Activated CD4-positive, alpha-beta T cell treated with anti-CD3 and anti-CD28 coated beads, Interleukin-2, amount 50 U/mL, for 1 hour (primary cell): ENCODE measurements around the gene KRT2.

ENCODE experiments used
- DNase-seq: peaks from one replicate; pipeline ENCODE4 v3.0.0-alpha.2; 2020

KRT2 gene

DNA sequence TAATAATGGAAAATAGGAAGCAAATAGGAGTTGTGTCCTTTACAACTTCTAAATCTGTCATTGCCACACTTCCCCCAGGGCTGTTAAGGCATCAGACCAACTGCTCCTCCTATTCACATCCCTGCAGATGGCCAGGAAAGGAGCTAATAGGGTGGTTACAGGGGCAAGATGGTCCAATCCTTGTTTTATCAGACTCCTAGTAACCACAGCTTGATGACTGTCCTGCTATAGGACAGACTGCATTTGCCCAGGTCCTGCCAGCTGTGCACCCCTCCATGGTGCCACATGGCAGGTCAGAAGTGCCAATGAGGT, 10.9 kb upstream of the KRT2 start:
- no peak for DNase-seq

DNA sequence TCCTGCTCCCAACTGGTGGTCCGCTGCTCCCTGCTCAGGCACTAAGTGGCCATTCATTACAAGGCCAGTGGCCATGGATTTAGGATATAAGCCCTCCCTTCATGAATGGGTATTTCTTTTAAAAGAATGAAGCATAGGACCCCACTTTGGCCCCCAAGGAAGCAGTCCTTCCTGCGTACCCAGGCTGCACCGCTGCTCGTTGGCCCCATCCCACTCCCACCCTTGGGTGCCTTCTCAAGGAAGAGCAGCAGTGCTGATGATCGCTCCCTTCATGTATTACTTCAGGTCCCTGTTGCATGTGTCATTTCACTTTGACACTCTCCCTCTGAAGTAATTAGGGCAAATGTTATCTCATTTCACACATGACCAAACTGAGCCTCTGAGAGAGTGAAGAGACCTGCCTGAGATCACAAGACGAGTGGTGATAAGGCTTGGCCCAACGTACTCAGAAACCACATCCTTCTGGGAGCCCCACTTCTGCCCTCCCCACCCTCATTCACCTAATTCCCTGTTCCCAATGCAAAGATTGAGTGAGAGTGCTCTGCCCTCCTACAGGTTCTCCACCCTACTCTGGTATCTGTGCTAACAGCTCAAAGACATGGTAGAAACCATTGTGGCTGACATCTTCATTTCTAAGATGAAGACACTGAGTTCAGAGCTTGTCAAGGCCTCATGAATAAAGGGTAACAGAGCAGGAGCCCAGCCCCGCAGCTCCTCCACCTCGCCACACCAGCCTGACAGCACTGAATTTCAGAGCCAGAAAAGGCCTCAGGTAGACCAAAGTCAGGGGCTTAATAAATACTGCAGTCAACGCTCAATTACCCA, 10.3 kb upstream of the KRT2 start:
- no peak for DNase-seq

DNA sequence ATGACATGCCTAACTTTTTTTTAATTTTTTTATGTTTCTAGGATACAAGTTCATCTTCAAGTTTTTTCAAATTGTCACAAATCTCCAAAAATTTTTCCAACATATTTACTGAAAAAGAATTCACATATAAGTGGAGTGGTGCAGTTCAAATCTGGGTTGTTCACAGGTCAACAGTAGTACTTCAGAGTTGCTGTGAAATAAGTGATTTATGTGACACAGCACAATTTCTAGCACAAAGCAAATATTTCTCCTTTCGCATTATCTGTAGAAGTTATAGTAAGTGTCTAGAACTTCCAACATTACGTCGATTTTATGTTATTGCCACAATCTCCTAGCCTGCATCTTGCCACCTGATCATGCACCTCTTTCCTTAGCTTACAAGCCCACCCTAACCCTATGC, 9.7 kb upstream of the KRT2 start:
- DNase-seq, result no peak

DNA sequence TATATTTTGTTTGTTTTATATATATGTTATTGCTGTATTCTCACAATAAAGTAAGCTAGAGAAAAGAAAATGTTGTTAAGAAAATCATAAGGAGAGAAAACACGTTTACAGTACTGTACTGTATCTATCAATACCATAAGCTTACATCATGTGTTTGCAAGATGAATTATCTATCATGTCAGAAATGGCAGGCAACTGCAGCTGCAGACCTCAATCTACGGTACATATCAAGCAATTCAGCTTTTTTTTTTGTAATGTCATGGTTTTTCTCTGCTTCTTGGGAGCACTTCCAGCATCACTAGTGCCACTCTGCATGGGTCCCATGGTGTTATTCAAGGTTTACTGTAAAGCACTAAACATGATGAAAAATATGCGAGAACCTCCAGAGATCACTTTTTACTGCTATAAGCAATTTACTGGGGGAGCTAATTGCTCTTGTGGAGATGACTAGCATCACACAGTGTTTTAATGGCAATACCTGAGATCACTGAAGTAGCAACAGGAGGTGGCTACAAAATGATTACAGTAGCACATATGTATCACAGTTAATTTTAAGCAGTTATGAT, 9.0 kb upstream of the KRT2 start:
- no peak for DNase-seq

DNA sequence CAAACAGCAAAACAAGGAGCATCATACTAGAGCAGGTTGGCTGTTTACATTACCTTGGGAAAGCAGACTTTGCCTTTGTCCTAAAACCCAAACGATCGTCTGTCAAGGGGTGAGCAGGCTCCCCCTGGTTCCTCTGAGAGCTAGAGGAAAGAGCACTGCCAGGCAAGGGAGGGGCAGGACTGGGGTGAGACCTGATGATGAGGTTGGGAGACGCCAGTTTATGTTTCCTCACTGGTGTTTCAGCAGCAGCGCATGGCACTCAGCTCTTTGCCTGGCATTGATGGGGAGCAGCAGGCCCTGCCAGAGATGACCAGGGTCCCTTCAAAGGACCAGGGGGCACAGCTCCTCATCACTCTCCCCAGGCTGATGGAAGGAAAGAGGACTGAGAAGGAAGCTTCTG, 7.9 kb upstream of the KRT2 start:
- no peak for DNase-seq

DNA sequence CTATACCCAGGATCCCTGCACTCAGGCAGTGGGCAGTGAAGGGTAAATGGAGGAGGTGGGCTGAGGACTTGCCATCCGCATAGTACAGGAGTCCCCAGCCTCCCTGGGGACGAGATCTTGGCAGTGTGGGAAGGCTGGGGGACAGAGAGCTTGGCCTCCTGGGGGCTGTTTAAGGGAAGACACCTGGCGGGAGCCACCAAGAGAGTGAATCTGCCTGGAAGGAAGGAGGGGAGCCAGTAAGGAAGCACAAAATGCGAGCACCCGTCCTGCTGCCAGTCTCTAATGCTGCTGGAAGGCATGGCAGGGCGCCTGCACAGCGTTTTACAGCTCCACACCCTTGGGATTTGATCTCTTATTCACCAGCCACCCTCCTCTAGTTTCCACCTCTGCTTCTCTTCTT, 7.4 kb upstream of the KRT2 start:
- DNase-seq, result no peak

DNA sequence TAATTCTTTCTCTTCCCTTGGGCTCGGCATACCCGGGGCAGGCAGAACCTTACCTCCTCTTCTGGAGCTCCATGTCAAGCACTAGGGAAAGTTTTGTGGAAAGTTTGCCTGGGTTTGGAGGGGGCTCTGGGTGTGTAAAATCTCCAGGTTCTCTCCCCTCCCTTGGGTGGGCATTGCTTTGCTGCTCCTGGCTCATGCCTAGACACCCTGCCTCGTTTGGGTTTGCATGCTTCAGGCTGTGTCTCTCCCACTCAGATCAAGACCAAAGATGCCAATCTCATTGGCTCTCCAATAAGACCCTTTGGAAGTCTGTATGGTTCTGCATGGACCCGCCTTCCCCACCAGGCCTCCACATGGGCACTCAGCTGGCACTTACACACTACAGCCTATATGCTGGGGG, 6.2 kb upstream of the KRT2 start:
- DNase-seq, result no peak

DNA sequence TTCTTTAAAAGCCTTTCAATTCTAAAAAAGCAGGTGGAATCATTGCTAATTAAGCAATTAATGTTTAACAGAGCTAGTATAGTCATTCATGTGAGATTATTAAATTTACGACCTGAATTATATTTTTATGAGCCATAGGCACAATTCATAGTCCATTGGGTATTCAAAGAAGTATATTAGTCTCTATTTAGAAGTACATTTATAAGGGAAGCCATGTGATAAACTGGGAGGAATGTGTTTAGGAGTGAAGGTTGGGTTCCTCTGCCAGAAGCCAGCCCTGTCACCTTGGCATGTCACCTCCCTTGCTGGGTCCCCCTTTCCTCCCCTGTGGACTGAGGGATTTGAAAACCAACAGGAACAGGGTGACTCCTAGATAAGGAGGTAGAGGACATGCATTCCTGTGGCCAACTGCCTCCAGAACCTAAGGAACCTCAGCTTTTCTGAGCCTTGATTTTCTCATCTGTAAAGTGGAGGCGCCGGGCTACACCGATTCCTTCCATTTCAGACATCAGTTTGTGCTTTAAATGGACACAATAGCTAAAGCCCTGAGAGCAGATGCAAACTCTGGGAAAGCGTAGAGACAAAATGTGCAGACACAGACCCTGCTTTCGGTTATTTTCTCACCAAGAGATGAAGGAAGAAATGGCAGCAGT, 5.4 kb upstream of the KRT2 start:
- DNase-seq, result no peak

DNA sequence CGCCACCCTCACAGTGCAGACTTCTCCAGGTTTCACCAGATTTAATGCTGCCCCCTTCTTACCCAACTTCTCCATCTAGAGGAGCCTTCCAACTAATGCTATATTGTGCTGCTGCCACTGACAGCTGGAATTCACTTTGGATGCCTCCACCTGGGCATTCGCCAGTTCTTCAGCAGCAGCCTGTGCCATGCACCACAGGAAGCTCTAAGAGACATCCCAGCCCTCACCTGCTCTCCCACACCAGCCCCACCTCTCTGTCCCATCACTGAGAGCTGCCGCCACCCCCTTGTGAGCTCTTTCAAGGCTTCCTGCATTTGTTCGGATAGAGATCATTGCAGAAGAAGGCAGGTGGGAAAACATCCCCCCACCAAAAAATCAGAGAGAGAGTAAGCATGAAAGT, 4.6 kb upstream of the KRT2 start:
- DNase-seq, result no peak

DNA sequence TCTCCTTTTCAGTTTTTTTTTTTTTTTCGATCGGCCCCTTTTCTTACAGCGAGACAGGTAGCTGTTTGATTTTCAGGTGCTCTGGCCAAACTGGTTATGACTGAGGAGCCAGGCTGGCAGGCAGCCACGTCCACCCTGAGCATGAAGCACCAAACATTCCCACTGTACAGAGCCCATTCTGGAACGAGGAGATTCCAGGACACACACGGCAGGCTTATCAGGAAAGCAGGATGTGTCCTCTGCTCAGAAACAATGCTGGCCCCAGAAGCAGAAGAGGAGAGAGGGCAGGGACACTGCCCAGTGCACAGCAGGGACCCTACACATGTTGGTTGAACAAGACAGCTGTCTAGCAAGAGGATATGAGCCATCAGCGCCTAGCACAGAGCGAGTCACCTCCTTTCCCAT, 3.7 kb upstream of the KRT2 start:
- no peak for DNase-seq

DNA sequence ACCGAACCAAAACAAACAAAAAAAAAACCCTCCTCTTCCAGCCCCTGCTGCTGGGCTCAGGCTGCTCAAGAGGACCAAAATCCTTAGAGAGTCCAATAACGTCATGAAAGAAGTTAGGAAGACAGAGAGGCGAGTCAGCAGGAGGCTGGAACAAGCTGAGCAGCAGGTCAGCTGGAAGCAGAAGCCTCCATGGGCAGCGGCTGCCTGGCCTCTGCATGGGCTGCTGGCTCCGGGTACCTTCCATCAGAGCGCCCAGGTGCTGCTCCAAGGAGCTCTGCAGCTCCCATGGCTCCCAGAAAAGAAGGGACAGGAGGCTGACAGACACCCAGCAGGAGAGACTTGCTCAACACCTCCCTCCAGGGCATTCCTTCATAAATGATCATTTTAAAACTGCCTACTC, 3.2 kb upstream of the KRT2 start:
- no peak for DNase-seq

DNA sequence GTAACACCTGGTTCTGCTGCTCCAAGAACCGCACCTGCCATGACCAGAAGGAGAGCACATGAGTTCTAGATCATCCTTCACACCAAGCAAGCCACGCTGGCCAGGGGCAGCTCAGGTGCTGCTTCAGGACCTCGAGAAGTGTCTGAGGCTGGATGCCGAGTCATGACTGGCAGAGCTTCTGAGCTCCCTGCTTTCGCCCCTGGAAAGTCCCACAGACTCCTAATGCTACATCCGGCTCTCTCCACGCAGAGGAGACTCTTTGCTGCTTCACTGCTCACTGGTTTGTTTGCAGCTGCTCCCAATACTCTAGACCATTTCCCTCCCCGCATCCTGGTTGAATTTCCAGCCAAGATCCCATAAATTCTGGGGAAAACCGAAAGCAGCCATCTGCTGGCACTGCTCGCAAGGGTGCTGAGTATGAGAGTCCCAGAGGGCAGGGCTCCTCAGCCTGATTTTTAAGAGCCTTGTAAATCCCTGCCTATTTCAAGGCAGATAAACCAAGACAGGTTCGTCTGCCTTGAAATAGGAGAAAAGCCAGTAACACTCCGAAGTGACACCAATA, 1.4 kb downstream of the KRT2 start:
- no peak for DNase-seq

DNA sequence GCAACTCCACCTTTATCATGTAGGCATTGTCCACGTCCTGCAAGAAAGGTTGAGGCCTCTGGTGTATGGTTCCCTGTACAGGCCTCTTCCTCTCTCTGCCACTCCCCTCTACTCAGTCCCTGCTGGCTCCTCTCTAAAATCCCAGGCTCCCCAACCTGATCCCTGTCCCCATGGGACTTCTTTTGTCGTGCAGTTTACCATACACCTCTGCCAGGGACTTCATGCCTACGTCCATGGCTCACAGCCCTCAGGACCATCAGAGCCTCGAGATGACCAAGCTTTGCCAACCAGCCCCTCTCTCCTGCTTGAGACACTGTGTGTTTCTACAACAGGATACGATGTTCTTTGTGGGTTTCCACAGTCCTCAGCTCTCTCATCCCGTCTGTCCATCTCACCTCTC, 2.9 kb downstream of the KRT2 start:
- no peak for DNase-seq

DNA sequence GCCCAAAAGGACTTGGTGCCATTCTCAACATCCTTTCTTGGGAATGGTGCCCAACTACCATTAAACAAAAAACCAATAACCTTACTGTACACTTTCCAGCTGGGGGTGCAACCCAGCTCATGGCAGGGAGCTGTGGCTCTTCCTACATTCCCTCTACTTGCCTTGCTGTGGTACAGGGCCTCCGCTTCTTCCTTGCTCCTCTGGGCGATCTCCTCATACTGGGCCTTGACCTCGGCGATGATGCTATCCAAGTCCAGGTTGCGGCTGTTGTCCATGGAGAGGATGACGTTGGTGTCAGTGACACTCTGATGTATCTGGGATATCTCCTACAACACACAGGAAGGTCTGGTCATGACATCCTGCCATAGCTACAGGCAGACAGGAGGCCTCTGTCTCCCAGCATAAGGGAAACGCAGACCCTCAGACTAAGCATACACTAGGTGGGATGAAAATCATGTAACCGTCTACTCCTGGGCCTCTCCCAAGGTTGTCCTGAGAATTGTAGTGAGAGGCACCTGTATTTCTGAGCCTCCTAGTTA, 3.9 kb downstream of the KRT2 start:
- no peak for DNase-seq

DNA sequence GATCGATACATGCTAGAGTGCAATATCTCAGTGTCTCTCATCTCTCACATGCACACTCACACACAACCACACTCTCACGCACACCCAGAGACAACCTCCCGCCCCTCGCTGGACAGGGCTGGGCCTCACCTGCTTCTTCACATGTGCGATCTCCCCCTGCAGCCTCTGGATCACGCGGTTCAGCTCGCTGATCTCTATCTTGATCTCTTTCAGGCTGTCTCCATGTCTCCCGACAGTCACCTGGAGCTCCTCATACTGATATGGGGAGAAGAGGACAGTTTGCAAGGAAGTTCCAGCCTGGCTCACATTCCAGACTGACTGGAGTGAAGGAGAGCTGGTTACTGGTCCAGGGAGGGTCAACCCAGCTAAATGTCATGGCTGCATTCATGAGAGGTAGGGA, 4.4 kb downstream of the KRT2 start:
- no peak for DNase-seq

DNA sequence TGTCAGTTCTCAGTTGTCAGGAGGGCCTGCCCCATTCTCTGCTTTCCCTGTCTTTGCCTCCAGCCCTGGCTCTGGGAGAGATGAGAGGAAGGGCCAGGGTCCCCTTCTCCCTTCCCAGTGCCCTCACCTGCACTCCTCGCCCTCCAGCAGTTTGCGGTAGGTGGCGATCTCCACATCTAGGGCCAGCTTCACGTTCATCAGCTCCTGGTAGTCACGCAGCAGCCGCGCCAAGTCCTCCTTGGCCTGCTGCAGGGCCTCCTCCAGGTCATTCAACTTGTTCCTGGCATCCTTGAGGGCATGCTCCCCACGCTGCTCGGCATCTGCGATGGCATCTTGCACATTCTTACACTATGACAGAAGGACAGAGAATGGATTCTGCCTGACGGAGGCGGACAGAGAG, 5.4 kb downstream of the KRT2 start:
- no peak for DNase-seq

DNA sequence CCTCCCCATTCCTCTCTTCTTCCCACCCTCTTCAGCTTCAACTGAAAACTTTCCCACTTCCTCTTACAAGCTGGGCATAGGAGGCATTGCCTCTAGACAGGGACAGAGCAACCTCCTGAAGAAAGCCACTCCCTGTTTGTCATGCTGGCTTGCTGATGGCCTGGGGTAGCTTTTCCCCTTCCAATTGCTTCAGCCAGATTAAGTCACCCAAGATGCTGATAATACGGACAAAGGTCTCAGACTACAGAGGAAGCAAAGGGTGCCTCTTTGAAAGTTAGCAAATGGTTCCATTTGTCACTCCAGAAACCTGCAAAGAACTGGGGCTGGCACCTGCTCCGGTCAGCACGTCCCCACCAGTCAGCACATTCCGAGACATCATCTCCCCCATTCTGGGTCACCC, 6.0 kb downstream of the KRT2 start:
- no peak for DNase-seq

DNA sequence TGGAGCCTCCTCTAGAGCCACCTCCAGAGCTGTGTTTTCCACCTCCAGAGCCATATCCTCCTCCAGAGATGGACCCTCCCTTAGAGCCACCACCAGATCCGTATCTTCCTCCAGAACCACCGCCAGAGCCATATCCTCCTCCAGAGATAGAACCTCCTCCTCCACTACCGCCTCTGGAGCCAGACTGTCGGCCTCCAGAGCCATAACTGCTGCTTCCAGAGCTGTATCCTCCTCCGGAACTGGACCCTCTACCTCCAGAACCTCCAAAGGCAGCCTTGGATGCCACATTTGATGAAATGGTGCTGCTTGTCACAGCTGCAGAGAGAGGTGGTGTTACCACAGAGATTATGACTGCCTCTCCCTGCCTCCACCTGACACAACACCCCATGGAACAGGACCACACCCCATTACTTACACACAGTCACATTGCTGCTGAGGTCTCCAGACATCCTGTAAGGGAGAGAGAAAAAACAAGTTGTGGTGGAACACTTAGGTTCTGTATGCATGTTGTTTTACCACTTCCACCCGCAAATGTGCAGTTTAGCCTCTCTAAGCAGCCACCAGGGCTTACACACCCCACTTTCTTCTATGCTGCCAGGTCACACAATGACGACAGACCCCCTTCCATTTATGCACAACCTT, 6.8 kb downstream of the KRT2 start:
- DNase-seq, result peak; percentile 28

DNA sequence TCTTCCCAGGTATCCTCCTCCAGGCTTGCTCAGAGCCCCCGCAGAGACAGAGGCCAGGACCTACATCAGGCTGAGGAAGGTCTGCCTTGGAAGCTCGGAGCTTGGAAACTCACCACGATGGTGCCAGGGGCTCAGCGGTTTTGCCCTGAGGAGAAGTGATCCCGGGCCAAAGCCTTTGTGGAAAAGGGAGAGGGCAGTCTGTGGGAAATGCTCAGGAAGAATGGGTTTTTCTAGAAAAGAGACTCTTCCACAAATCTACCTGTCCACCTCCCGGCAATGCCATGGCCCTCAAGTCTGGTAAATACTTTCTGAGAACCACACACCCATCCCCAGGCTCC, 8.0 kb downstream of the KRT2 start:
- no peak for DNase-seq

DNA sequence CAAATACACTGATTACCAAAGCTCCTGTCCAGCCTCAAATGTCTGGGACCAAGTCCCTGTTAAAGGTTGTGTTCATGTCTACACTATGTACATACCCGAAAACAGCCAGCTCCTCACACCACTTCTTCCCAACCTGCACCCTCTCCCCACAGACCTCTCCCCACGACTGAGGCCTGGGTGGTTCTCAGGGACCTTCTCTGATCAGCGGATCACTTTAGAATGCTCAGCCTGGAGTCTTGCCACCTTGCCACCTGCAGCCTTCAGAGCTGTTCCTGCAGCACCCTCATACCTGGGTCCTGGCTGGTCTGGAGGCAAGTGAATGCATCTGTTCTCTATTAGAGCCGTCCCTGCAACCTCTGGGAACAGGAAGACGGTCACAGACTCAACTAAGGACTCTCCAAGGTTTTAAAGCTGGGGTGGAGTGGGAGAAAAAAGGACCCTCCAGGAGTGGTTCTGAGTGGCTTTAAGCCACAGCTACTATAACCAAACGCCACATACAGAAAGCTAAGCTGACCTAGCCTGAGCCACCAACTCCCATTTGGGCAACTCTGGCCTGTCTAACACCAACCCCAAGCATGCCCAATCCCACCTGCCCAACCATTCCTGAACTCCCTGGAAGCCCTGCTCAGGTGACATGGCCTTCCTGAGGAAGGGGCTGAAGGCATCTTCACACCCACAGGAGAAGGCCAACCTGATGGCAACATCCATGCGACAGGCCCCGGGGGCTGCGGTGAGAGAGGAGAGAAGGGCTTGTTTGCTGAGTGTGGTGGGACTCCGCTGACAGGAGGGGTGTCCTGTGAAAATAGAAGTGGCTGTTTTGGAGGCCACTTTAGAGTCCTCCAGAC, 8.6 kb downstream of the KRT2 start:
- DNase-seq, result no peak

DNA sequence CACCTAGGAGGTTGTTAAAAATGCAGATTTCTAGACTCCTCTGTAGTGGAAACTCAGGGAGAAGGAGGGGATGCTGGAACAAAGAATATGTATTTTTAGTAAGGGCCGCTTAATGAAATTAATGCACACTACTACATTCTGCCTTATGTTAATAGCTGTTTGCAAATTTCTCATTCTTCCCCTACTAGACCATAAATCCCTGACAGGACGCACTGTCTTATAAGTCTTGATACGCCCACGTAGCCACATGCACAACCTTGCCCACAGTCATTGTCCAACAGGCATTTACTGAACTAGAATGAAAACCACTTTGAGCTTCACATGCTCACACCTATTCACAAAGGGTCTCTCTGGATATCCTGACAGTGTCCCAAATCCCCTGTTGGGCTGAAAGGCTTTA, 10.5 kb downstream of the KRT2 start:
- DNase-seq, result no peak

DNA sequence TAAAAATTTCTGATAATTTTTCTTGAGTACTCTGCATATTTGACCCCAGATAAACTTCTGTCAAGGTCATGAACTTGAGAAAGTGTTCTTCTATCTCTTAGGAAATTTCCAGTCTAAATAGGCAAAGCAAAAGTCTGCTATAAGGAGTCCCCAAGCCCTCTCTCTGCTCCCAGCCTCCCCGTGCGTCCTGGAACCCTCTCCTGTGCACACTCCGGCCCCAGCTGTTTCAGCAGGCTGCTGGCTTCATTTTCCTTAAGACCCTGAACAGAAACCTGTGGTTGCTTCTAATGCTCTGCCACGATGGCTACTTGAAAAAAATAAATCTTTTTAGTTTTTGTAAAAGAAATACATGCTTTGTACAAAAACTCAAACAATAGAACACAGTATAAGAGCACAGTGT, 14.7 kb downstream of the KRT2 start:
- no peak for DNase-seq
